GM13977 (cell line): ENCODE data around the gene HRAS.

ENCODE experiments used
- DNase-seq: peaks from one replicate; pipeline ENCODE4 v3.0.0; 2012; ENCODE audit warnings: low spot score
- CTCF ChIP-seq: IDR thresholded peaks from 2 replicates; pipeline ENCODE4 v1.5.1; 2012; ENCODE audit warnings: mild to moderate bottlenecking, control low read depth; ENCODE audit not compliant: insufficient read depth; ENCODE audit errors: extremely low read depth, missing control alignments
- in situ Hi-C: fragments of 300-500 bp; cut with MboI; formaldehyde crosslinking; loops from one replicate; pipeline ENCODE4 v1.12.0; 2022; ENCODE audit warnings: low sequenced_read_pairs, low pct_unique_long_range_greater_than_20kb, mixed read lengths, inconsistent platforms; ENCODE audit not compliant: unreplicated experiment

HRAS gene

GRCh38 chr11:528815-529727 lies 6.3 kb downstream of the HRAS start:
- in situ Hi-C loops, result no loop called here
- DNase-seq, result no peak
- TF ChIP-seq CTCF, result no peak

GRCh38 chr11:528166-528814 lies 7.1 kb downstream of the HRAS start:
- no peak for DNase-seq
- TF ChIP-seq CTCF, result no peak
- in situ Hi-C loops, result no loop called here

GRCh38 chr11:526192-526591 lies 9.2 kb downstream of the HRAS start:
- in situ Hi-C loops, result no loop called here
- no peak for TF ChIP-seq CTCF
- DNase-seq, result no peak

GRCh38 chr11:521177-521688 lies 14.1 kb downstream of the HRAS start:
- DNase-seq, result no peak
- in situ Hi-C loops, result no loop called here
- TF ChIP-seq CTCF, result no peak

- DNase-seq, result no peak
- in situ Hi-C loops, result no loop called here
Measured at GRCh38 chr11:520428-521176, 14.8 kb downstream of the HRAS start.

More at GRCh38 chr11:520428-521176, 14.8 kb downstream of the HRAS start:
- TF ChIP-seq CTCF, result no peak
